GM23248 (cell line): ENCODE results near the gene CDH4.

Experiments used
- EZH2 ChIP-seq: fragments of 200-600 bp; sonication (generic); IDR thresholded peaks from 2 replicates; pipeline ENCODE4 v1.6.1; 2018; ENCODE audit warnings: antibody characterized with exemption, mild to moderate bottlenecking; ENCODE audit not compliant: insufficient read depth, poor library complexity, severe bottlenecking
- EZH2phosphoT487 ChIP-seq: fragments of 200-600 bp; sonication (generic); IDR thresholded peaks from 2 replicates; pipeline ENCODE4 v1.6.1; 2018; ENCODE audit warnings: antibody characterized with exemption, moderate library complexity, mild to moderate bottlenecking, low read depth; ENCODE audit not compliant: insufficient read depth

- TF ChIP-seq EZH2 (no peak), EZH2phosphoT487 (no peak)
Measured at GRCh38 chr20:61537239-61538182, 285.4 kb downstream of the CDH4 start.
